Measurements from ENCODE around the gene DHH.

The DHH gene

DNA sequence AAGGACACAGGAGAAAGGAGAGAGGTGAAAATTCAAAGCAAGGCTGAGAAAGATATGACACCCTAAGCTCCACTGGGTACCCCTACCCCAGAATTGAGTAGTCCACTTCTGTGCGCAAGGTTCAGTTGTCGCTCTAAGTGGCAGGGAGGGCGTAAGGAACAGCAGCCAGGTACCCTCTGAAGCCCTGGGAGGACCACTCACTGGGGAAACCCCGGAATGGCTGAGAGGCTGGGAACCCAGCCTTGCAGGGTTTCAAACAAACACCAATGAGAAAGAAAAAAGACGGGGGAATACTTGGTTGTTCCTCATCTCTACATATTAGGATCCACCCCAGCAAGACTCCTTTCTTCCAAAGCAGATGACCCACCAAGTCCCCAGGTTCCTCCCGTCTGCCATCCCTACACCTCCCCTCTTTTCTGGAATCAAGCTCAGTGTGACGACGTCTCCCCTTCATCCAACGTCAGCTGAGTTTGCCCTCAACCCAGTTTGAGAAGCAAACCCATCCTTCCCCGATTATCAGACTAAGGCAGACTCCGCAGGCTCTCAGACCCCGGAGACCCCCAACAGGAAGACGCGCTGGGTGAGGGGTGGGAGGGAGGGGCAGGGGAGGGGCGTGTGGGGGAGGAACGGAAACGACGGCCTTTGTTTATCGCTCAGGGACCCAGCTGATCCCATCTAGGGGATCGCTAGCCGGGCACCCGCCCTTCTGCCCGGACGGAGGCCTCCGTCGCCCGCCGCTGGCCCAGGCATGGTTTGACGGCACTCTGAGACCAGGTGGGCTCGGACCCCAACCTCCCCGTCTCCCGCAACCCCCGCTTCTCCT is 15.3 kb upstream of the DHH start:
- no peak for DNase-seq (ENCODE audit: low read depth)

- no peak for DNase-seq (ENCODE audit: low read depth)
Observed at GRCh38 chr12:49108958-49109404, 14.4 kb upstream of the DHH start.

DNA sequence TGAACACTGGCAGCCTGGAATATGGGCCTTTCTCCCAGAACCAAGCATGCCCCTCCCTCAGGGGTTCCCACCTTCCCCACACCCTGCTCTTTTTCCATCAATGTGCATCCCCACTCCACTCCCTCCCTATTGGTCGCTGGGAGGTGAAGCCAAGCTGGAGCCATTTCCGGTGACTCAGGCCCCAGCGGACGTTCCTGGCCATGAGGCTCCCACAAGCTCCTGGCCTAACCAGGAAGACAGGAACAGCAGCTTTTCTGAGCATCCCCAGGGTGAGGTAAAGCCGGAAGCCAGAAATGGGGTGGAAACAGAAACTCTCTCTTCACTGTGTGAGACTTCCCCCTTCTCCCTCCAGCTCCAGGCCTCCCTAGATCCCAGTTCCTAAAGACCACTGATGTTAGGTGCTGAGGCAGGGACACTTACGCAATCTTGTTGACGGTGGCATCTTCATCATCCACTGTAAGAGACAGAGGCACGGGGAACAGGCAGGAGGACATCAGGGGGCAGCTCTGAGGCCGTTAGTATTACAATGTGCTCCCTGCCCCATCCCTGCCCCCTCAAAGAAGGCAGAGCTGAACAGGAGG is 11.0 kb upstream of the DHH start:
- no peak for DNase-seq (ENCODE audit: low read depth)

DNA sequence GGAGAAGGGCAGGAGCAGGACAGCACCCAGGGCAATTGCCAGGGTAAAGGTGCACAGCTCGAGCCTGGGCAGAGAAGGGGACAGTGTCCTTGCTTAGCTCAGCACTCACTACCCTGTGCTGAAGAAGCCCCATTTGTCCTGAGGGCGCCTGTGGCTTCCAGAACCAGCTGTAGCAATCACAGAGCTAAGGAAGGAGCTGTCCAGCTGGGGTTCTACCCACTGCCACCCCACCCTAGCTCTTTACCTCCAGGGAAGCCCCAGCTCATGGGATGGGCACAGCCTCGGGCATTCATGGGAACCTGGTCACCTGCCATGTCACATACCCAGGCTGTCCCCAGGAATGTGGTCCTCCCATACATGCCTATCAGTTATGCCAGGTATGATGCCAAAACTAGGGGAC is 10.2 kb upstream of the DHH start:
- no peak for DNase-seq (ENCODE audit: low read depth)

DNA sequence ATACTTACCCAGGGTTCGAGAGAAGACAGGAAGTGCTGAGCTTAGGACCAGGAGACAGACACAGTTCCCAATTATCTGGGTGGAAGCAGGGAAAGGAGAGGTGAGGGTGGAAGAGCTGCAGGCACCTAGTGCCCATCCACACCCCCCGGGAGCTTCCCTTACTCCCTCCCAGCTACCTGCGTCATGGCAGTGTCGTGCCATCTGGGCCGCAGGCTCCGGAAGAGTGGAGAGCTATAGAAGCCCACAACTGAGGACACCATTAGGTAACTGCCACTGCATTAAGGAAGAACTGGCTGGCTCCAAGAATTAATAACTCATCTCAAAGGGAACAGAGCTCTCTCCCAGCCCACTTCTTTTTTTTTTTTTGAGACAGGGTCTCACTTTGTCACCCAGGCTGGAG is 5.8 kb upstream of the DHH start:
- no peak for DNase-seq (ENCODE audit: low read depth)

DNA sequence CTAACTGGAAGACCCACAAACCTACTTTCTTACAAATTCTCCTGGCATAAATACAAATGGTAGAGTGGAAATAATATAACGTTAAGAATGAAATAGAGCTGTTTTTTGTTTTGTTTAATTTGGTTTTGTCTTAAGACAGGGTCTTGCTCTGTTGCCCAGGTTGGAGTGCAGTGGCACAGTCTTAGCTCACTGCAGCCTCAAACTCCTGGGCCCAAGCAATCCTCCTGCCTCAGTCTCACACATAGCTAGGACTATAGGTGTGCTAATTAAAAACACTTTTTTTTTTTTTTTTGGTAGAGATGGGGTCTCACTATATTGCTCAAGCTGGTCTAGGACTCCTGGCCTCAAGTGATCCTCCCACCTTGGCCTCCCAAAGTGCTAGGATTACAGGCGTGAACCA is 4.1 kb upstream of the DHH start:
- no peak for DNase-seq (ENCODE audit: low read depth)

GRCh38 chr12:49098035-49098451 is 3.4 kb upstream of the DHH start:
- no peak for DNase-seq (ENCODE audit: low read depth)

- DNase-seq (ENCODE audit: low read depth): no peak
Observed at GRCh38 chr12:49097381-49097780, 2.8 kb upstream of the DHH start.

DNA sequence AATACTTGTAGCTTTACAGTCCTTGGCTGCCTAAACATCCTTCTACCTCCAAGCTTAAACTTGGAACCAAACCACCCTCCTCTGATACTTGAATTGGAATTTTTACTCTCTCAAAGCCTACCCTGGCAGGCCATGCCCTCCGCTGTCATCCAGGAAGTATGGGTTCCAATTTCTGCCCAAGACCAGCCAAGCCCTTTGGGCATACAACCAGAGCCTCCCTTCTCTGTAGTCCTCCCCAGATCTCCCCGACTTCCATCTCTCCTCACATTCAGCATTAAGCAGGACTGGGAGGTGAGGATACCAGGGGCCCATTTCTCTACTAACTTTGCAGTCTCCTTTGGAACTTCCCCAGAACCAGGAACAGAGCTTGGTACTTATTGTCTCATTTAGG is 369 bp upstream of the DHH start:
- no peak for DNase-seq (ENCODE audit: low read depth)

DNA sequence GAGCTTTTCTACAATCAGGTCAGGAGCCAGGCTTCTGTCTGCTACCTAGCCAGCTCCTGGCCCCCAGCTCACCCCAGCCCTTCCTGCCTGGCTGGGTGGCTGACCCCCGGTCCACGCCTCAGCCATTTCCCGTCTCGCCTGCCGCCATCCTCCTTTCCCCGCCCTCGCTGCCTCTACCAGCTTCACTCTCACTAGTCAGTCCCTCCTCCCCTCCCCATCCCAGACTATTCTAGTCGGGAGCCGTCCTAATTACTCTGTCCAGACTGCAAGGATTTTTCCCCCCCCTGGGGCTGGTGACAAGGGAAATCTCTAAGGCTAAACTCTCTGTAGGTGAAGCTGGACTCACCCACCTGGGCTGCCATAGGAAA is 825 bp downstream of the DHH start:
- no peak for DNase-seq (ENCODE audit: low read depth)

DNA sequence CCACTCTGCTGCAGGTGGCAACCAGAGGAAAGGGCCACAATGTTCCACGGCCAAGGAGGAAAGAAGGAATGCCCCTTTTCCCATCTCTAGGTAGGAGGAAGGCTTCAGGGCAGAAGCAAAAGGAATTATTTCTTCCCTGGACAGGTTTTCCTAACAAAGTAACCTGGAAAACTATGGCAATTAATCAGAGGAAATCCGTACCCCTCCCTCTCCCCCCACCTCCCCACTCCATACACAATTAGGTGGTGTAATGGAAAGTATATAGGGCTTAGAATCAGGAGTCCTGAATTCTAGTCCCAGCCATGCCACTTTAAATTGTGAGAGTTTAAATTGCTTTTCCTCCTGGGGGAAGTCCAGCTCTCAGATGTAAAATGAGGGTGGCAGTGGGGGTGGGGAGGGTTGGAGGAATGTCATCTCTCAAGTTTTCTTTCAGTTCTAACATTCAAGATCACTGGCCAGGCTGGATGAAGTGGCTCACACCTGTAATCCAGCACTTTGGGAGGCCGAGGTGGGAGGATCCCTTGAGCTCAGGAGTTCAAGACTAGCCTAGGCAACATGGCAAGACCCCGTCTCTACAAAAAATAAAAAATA is 1.7 kb downstream of the DHH start:
- no peak for DNase-seq (ENCODE audit: low read depth)

GRCh38 chr12:49092086-49092815 is 2.4 kb downstream of the DHH start:
- no peak for DNase-seq (ENCODE audit: low read depth)

DNA sequence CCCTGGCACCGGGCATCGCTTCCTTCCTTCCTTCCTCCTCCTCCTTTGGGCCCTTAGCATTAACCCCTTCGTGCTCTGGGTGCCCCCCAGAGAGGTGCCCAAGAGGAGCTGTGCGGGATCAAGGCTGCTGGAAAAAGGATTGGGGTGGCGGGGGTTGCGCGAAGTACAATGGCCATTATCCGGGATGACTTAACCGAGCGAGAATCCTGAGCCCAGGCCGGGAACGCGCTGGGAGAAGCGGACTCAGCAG is 2.8 kb downstream of the DHH start:
- no peak for DNase-seq (ENCODE audit: low read depth)

DNA sequence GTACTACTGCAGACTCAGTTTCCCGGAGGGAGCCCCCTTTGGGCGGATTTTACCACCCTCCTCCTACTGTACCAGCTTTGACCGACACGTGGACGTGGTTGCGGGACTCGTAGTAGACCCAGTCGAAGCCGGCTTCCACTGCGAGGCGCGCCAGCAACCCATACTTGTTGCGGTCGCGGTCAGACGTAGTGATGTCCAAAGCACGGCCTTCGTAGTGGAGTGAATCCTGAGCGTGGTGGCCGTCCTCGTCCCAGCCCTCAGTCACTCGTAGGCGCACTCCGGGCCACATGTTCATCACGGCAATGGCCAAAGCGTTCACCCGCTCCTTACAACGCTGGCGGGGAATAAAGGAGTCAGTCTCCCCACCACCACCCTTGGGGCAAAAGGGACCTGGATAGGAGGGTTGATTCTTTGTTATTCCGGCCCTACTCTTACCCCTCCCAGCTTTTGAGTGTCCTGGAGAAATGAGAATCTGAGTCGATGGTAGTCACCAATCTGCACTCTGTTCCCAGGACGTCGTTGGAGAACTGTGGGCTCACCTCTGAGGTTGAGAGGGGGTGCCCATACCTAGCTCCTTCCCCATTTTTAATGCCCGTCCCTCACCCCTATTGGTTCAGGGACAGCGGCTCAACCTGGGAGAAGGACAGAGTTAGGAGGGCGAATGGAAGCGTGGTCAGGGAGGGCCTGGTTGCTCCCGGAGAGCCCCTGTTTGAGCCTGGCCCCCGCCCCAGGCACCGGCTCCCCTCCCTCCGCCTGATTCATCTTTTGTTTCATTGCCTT is 3.4 kb downstream of the DHH start:
- DNase-seq (ENCODE audit: low read depth): no peak

DNA sequence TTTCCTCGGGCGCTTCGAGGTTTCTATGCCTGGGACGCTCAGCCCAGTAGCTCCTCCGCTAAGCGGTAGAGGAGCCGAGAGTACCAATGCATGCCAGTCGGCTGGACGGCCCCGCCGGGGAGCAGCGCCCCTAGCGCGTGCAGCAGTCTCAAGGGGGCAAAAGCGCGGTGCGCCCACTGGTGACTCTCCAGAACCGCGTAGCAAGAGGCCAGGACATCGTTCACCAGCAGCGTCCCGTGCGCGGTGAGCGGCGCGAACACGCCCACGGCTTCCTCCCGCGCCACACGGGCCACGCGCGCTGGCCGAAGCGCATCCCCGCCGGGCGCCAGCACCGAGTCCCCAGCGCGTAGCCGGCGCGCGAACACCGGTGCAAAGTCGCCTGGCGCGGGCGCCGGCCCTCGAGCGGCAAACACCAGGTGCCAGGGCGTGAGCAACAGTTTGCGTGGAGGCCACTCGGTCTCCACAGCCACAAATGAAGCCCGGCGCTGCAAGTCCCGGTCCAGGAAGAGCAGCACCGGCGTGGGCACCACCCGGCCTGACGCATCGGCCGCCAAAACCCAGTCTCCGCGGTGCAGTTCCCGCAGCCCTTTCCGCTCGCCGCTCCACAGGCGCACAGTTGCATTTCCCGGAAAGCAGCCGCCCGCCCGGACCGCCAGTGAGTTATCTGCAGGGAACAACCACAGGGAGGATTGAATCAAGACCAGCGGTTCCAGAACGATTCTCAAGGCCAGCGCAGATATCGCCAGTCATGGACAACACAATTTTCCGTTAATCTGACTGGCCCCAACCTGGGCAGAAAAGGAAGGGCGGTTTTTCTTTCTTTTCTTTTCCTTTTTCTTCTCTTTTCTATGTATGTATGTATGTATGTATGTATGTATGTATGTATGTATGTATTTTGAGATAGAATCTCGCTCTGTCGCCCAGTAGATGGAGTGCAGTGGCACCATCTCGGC is 4.5 kb downstream of the DHH start:
- DNase-seq (ENCODE audit: low read depth): peak; percentile 40

DNA sequence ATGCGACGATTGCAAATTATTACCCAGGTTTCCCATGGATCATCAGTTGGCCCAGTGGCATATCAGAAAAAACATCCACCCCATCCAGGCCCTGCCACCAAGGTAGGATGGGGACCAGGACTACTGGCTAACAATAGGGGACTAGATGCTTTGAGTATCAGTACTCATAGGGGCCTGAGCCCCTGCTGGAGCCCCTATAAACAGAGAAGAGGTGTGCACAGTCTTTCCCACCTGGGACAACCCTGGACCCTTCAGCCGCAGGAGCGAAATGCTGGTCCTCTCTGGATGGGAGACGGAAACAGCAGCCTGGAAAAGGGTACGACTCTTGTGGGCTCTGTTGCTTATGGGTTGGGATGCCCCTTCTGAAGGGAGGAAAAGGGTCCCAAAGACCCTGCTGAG is 5.7 kb downstream of the DHH start:
- no peak for DNase-seq (ENCODE audit: low read depth)

DNA sequence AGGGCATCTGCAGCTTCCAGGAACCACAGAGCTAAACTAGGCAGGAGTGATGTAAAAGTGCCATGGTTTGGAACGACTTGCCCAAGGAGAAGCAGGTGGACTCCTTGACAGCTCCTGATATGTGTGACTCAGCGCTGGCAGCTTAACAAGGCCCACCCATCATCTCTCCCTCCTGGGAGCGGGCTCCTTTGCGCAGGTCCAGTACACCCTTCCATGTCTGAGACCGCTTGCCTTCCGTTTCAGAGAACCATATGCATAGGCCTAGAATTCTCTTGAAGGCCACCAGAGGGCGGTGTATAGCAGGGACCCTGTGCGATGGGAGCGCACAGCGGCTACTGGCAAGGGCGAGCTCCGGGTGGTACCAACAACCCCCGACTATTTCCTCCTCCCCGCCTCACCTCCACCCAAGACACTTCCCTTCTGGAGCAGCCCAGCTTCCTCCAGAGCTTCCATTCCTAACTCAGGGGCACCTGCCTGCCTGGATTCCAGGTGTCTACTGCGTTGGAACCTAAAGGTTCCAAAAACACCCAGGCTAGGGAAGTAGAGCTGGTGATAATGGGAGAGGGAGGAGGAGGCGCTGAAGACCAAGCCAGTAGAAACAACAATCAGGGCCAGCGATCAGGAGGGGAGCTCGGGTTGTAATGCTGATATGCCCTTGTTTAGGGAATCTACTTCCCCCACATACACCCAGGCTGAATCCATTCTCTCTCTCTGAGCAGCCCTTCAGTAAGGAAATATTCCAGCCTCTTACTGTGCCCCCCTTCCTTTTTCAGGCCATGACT is 6.3 kb downstream of the DHH start:
- peak; percentile 74 for DNase-seq (ENCODE audit: low read depth)

- peak; percentile 49 for DNase-seq (ENCODE audit: low read depth)
Observed at GRCh38 chr12:49086116-49086515, 8.5 kb downstream of the DHH start.

DNA sequence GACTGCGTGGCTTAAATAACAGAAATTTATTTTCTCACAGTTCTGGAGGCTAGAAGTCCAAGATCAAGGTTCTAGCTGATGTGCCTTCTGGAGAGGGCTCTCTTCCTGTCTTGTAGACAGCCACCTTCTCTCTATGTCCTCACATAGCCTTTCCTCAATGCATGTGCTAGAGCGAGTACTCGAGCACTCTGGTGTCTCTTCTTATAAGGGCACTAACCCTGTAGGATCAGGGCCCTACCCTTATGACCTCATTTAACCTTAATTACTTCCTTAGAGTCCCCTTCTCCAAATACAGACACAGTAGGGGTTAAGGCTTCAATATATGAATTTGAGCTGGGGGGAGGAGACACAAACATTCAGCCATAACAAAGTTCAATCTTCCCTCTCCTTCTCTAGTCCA is 10.2 kb downstream of the DHH start:
- DNase-seq (ENCODE audit: low read depth): no peak

DNA sequence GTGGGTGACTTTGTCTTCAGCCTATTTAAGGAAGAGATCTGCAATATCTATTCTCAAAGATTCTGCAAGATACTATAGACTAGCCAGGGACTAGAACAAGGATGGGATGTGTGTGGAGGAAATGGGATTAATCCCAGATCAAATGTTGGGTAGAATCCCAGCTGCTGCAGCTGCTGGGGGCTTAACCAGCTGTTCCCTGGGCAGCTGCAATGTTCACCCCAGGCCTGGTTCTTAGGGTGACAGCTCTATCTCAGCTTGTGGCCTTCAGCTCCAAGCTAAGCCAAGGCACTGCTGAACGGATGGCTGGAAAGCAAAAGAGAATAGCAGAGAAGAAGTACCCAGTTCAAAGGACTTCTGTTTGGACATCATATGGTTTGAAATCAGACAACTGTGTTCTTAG is 14.8 kb downstream of the DHH start:
- DNase-seq (ENCODE audit: low read depth): no peak

All from fibroblast of gingiva (primary cell).